ENCODE results near the gene TBC1D8. TPM values are rescaled to one million over a fixed set of nuclear protein-coding genes. Genes with fewer than 3 reads are reported as not detected.

Gene TBC1D8
- total and polyA plus RNA-seq, 2 of the 13 experiments (the other 11 are each of a cell fraction or from before 2014, with no cell fraction given): 45.1 to 95.4 TPM

DNA sequence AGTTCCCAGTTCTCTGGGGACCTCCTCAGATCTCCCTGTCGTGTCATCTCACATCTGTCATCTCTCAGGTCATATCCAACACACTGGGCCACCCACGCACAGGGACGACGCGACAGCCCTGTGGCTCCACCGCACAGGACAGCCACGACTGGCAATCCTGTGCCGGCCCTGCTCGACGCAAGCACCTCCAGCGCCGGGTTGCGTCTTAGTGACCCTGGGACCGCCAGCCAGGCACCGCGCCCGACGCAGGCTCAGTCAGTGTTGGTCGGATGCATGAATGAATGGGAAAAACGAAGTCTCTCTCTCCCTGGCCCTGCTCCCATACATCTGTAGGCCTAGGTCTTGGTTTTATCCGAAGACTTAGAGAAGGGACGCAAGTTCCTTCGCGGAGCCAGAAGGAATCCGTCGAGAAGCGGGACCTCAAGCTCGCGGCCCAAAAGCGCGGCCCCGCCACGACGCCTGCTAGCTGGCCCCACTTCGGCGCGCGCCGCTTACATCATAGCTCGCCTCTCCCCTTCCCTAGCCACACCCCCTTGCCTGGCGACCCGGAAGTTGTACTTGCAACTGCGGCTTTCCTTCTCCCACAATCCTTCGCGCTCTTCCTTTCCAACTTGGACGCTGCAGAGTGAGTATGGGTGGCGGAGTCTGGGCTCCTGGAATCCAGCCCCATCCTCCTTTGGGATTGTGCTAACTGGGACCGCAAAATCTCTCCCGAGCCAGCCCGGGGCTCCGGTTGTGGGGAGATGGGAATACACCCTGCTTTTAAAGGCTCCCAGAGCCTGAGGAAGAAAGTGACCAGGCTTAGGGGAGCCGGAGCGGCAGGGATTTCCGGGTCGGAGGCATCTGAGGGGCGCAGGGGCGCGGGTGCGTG is 149.3 kb downstream of the TBC1D8 start, which contains the start of gene RPL31 (continued):
- TF ChIP-seq, protein P1, sequence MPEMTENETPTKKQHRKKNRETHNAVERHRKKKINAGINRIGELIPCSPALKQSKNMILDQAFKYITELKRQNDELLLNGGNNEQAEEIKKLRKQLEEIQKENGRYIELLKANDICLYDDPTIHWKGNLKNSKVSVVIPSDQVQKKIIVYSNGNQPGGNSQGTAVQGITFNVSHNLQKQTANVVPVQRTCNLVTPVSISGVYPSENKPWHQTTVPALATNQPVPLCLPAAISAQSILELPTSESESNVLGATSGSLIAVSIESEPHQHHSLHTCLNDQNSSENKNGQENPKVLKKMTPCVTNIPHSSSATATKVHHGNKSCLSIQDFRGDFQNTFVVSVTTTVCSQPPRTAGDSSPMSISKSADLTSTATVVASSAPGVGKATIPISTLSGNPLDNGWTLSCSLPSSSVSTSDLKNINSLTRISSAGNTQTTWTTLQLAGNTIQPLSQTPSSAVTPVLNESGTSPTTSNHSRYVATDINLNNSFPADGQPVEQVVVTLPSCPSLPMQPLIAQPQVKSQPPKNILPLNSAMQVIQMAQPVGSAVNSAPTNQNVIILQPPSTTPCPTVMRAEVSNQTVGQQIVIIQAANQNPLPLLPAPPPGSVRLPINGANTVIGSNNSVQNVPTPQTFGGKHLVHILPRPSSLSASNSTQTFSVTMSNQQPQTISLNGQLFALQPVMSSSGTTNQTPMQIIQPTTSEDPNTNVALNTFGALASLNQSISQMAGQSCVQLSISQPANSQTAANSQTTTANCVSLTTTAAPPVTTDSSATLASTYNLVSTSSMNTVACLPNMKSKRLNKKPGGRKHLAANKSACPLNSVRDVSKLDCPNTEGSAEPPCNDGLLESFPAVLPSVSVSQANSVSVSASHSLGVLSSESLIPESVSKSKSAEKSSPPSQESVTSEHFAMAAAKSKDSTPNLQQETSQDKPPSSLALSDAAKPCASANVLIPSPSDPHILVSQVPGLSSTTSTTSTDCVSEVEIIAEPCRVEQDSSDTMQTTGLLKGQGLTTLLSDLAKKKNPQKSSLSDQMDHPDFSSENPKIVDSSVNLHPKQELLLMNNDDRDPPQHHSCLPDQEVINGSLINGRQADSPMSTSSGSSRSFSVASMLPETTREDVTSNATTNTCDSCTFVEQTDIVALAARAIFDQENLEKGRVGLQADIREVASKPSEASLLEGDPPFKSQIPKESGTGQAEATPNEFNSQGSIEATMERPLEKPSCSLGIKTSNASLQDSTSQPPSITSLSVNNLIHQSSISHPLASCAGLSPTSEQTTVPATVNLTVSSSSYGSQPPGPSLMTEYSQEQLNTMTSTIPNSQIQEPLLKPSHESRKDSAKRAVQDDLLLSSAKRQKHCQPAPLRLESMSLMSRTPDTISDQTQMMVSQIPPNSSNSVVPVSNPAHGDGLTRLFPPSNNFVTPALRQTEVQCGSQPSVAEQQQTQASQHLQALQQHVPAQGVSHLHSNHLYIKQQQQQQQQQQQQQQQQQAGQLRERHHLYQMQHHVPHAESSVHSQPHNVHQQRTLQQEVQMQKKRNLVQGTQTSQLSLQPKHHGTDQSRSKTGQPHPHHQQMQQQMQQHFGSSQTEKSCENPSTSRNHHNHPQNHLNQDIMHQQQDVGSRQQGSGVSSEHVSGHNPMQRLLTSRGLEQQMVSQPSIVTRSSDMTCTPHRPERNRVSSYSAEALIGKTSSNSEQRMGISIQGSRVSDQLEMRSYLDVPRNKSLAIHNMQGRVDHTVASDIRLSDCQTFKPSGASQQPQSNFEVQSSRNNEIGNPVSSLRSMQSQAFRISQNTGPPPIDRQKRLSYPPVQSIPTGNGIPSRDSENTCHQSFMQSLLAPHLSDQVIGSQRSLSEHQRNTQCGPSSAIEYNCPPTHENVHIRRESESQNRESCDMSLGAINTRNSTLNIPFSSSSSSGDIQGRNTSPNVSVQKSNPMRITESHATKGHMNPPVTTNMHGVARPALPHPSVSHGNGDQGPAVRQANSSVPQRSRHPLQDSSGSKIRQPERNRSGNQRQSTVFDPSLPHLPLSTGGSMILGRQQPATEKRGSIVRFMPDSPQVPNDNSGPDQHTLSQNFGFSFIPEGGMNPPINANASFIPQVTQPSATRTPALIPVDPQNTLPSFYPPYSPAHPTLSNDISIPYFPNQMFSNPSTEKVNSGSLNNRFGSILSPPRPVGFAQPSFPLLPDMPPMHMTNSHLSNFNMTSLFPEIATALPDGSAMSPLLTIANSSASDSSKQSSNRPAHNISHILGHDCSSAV (CRISPR knock-in tag; IDR thresholded peaks at IDR 0.05; ENCODE audit: borderline replicate concordance): peak; percentile 93; the same call in 1 of the 2 replicates
- TF ChIP-seq, protein P2, sequence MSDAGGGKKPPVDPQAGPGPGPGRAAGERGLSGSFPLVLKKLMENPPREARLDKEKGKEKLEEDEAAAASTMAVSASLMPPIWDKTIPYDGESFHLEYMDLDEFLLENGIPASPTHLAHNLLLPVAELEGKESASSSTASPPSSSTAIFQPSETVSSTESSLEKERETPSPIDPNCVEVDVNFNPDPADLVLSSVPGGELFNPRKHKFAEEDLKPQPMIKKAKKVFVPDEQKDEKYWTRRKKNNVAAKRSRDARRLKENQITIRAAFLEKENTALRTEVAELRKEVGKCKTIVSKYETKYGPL (CRISPR knock-in tag; IDR thresholded peaks at IDR 0.05): peak; percentile 69
- TF ChIP-seq, protein P3, sequence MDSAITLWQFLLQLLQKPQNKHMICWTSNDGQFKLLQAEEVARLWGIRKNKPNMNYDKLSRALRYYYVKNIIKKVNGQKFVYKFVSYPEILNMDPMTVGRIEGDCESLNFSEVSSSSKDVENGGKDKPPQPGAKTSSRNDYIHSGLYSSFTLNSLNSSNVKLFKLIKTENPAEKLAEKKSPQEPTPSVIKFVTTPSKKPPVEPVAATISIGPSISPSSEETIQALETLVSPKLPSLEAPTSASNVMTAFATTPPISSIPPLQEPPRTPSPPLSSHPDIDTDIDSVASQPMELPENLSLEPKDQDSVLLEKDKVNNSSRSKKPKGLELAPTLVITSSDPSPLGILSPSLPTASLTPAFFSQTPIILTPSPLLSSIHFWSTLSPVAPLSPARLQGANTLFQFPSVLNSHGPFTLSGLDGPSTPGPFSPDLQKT (CRISPR knock-in tag; IDR thresholded peaks at IDR 0.05; ENCODE audit: borderline replicate concordance): no peak; the same call in 1 of the 2 replicates
- TF ChIP-seq SP1 (IDR thresholded peaks at IDR 0.05) (no peak), SP1 (CRISPR knock-in tag; IDR thresholded peaks at IDR 0.05) (peak; percentile 97), RBM39 (IDR thresholded peaks at IDR 0.05; ENCODE audit: low read depth, low read length, poor library complexity, severe bottlenecking) (peak; percentile 96), ZNF589 (CRISPR knock-in tag; conservative IDR thresholded peaks at IDR 0.05) (peak; percentile 97), ZSCAN30 (CRISPR knock-in tag; IDR thresholded peaks at IDR 0.05) (peak; percentile 12; the same call in 1 of the 2 replicates)
- TF ChIP-seq, protein P4, sequence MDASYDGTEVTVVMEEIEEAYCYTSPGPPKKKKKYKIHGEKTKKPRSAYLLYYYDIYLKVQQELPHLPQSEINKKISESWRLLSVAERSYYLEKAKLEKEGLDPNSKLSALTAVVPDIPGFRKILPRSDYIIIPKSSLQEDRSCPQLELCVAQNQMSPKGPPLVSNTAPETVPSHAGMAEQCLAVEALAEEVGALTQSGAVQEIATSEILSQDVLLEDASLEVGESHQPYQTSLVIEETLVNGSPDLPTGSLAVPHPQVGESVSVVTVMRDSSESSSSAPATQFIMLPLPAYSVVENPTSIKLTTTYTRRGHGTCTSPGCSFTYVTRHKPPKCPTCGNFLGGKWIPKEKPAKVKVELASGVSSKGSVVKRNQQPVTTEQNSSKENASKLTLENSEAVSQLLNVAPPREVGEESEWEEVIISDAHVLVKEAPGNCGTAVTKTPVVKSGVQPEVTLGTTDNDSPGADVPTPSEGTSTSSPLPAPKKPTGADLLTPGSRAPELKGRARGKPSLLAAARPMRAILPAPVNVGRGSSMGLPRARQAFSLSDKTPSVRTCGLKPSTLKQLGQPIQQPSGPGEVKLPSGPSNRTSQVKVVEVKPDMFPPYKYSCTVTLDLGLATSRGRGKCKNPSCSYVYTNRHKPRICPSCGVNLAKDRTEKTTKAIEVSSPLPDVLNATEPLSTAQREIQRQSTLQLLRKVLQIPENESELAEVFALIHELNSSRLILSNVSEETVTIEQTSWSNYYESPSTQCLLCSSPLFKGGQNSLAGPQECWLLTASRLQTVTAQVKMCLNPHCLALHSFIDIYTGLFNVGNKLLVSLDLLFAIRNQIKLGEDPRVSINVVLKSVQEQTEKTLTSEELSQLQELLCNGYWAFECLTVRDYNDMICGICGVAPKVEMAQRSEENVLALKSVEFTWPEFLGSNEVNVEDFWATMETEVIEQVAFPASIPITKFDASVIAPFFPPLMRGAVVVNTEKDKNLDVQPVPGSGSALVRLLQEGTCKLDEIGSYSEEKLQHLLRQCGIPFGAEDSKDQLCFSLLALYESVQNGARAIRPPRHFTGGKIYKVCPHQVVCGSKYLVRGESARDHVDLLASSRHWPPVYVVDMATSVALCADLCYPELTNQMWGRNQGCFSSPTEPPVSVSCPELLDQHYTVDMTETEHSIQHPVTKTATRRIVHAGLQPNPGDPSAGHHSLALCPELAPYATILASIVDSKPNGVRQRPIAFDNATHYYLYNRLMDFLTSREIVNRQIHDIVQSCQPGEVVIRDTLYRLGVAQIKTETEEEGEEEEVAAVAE (CRISPR knock-in tag; IDR thresholded peaks at IDR 0.05; ENCODE audit: borderline replicate concordance): peak; percentile 96
- TF ChIP-seq, protein P5, sequence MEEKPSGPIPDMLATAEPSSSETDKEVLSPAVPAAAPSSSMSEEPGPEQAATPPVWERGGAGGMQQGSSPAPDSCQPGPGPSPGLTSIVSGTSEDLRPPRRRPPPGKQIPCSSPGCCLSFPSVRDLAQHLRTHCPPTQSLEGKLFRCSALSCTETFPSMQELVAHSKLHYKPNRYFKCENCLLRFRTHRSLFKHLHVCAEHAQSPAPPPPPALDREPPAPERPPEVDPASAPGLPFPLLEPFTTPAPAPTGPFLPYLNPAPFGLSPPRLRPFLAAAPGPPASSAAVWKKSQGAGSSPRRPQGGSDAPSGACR (CRISPR knock-in tag; IDR thresholded peaks at IDR 0.05): peak; percentile 96

Data from HepG2 (cell line).